VCaP (cell line): Measurements from ENCODE around the gene DNTT.

Source experiments
- H3K27ac ChIP-seq: fragments of 450-650 bp; 2 replicates; pipeline ENCODE4 v1.5.1; 2017
- TF ChIP-seq, protein P1 (sequence below): fragments of 450-650 bp; conservative IDR thresholded peaks from 2 replicates; pipeline ENCODE4 v1.5.1; 2017; ENCODE audit warnings: mild to moderate bottlenecking, moderate library complexity

Gene DNTT

DNA sequence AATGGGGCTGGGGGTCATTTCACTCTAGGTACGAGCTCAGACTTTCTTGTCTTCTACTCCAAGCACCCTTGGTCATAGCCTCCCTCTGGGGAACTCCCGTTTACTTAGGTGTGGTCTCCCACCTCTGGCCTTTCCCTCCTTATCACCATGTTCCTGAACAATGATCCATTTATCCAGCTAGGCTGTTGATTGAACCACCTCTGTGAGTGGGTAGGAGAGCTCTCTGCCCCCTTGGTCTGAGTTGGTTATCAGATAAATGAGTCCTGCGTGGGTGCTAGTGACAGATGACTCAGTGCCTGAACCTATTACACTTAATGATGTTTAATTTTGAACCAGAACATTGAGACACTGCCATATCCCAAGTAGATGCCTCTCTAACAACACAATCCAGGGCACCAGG is 42.3 kb upstream of the DNTT start:
- TF ChIP-seq, protein P1, sequence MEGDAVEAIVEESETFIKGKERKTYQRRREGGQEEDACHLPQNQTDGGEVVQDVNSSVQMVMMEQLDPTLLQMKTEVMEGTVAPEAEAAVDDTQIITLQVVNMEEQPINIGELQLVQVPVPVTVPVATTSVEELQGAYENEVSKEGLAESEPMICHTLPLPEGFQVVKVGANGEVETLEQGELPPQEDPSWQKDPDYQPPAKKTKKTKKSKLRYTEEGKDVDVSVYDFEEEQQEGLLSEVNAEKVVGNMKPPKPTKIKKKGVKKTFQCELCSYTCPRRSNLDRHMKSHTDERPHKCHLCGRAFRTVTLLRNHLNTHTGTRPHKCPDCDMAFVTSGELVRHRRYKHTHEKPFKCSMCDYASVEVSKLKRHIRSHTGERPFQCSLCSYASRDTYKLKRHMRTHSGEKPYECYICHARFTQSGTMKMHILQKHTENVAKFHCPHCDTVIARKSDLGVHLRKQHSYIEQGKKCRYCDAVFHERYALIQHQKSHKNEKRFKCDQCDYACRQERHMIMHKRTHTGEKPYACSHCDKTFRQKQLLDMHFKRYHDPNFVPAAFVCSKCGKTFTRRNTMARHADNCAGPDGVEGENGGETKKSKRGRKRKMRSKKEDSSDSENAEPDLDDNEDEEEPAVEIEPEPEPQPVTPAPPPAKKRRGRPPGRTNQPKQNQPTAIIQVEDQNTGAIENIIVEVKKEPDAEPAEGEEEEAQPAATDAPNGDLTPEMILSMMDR = no peak
- no peak overlapping the region for H3K27ac ChIP-seq

DNA sequence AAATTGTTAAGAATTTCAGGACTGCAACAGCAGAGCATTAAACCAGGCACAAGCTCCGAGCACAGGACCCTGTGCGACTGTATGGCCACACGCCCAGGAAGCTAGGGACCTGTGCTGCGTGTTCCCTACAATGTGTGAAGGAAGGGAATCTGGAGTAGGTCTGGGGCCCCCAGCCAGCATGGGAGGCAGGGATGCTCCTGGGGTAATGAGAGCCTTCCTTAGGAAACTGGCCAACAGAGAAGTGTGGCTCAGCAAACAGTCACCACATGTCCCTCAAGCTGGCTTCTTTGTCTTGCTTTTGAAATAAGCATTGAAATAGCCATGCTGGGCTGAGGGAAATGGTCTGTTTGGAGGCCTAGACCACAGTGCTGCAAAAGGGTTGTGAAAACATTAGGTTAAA is 41.1 kb upstream of the DNTT start:
- H3K27ac ChIP-seq = no peak overlapping the region
- TF ChIP-seq, protein P1 = no peak

DNA sequence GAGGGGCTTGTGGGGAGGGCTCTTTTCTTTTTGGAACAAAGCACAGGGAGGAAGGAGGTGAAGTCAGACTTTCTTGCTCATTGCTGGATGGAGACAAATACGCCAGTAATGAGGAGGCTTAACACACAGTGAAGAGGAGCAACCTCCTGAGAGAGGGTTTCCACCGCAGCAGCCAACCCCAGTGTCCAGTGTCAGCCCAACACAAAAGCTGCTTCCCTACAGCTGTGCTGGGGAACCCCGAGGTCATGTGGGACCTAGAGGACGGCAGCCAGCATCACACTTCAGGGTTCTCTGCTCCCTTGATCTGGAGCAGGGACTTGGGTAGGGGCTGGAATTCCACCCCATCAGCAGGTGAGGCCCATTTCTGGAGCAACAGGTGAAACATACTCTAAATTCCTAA is 40.6 kb upstream of the DNTT start:
- TF ChIP-seq, protein P1 = no peak
- H3K27ac ChIP-seq = no peak overlapping the region

DNA sequence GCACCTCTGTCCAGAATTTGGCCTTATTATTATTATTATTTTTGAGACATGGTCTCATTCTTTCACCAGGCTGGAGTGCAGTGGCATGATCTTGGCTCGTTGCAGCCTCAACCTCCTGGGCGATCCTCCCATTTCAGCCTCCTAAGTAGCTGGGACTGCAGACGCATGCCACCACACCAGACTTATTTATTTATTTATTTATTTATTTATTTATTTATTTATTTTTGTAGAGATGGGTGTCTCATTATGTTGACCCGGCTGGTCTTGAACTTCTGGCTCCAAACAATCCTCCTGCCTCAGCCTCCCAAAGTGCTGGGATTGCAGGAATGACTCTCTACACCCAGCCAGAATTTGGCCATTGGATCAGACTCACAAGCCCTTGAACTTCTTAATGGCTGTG is 39.3 kb upstream of the DNTT start:
- TF ChIP-seq, protein P1 = no peak
- no peak overlapping the region for H3K27ac ChIP-seq

DNA sequence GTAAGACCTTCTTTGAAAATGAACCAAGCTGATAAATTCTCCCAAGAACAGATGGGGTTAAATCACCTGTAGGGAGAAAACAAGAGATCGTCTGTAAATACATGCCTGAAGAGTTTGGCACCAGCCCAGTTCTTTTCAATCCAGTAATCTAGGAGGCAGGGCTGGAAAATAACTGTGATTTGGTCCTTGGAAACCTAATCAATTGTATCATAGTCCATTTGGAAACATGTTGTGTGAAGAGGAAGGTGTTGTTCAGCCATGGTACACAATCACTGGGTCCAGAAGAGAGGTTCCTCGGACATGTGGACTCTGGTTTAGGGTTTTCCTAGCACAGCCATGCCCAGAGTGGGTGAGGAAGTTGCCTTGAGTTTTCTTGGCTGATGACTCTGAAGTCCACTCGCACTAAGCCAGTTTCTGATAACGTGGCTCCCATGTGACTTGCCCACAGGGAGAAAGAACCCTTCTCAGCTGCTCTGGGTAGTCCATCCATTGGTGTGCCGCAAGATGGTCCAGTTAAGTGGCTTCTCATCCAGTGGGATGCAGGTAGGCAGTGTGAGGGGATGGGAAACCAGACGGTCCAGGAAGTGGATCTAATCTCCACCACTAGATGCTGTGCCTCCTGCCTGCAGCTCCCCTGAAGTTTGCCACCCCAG is 38.0 kb upstream of the DNTT start:
- TF ChIP-seq, protein P1 = no peak
- H3K27ac ChIP-seq = no peak overlapping the region

DNA sequence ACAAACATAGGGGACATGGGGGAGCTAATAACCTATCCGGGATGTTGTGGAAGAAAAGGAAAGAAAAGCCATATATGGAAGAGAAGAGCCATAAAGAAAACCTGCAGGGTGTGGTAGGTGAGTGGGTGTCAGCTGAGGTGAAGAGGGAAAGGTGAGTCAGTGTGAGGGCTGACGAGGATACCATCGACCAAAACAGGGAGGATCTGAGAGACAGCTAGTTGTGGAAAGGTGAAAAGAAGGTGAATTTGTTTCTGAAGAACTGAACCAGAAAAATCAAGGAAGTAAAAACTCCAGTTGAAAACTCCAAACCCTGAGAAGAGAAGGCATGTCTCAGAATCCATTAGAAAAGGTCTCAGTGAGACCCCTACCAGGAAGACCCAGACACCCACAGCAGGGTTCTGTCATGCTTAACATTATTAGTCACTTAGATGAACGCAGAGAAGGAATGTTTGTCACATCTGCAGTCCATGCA is 37.0 kb upstream of the DNTT start:
- TF ChIP-seq, protein P1 = no peak
- no peak overlapping the region for H3K27ac ChIP-seq

DNA sequence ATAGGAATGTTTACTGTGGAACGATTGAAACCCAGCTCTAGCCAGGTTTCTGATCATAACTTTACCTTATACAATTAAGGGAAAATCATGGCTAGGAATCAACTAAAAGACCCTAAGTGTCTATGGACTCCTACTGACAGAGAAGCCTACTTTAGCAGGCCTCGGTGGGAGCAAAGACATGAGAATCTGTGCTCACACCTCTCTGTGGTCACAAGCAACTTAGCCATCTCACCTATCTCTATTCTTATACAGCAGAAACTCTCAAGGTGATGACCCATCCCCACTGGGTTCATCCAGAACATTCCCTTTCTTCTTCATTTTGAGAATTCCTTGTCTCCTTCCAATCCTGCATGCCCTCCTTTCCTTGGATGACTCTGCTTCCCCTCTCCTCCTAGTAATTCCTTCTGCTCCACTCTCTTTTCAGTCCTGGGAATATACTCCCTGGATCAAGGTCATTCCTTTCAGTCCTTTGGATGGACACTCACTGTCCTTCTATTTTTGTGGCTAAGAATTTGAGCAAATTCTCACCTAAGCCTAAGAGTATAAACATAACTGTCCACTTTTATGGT is 35.8 kb upstream of the DNTT start:
- TF ChIP-seq, protein P1 = no peak
- no peak overlapping the region for H3K27ac ChIP-seq
